ENCODE data around the gene ESYT3.
"Not testable (repeated sequence)": the region's sequence is repeated elsewhere in the genome, so short reads cannot be mapped to it uniquely, and the experiment has no call there.

The ESYT3 gene

GRCh38 chr3:138461896-138462295 lies 27.5 kb downstream of the ESYT3 start:
- DNase-seq (ENCODE audit: low read depth in 2 of 2): no peak

- no peak for DNase-seq (ENCODE audit: low read depth in 2 of 2)
Observed at GRCh38 chr3:138463724-138464490, 29.5 kb downstream of the ESYT3 start.

- no peak for DNase-seq (ENCODE audit: low read depth in 2 of 2)
Observed at GRCh38 chr3:138464491-138464860, 30.1 kb downstream of the ESYT3 start.

- no peak for DNase-seq (ENCODE audit: low read depth in 2 of 2)
Observed at GRCh38 chr3:138465451-138465850, 31.0 kb downstream of the ESYT3 start.

GRCh38 chr3:138465925-138466324 lies 31.5 kb downstream of the ESYT3 start:
- DNase-seq (ENCODE audit: low read depth in 2 of 2): no peak

GRCh38 chr3:138467931-138468330 lies 33.5 kb downstream of the ESYT3 start:
- DNase-seq (ENCODE audit: low read depth in 2 of 2): no peak

- DNase-seq (ENCODE audit: low read depth in 2 of 2): no peak
Observed at GRCh38 chr3:138468451-138468850, 34.0 kb downstream of the ESYT3 start.

GRCh38 chr3:138468886-138469285 lies 34.5 kb downstream of the ESYT3 start:
- no peak for DNase-seq (ENCODE audit: low read depth in 2 of 2)

- DNase-seq (ENCODE audit: low read depth in 2 of 2): no peak
Observed at GRCh38 chr3:138469874-138470273, 35.5 kb downstream of the ESYT3 start.

GRCh38 chr3:138470687-138471086 lies 36.3 kb downstream of the ESYT3 start:
- no peak for DNase-seq (ENCODE audit: low read depth in 2 of 2)

GRCh38 chr3:138471481-138471880 lies 37.1 kb downstream of the ESYT3 start:
- no peak for DNase-seq (ENCODE audit: low read depth in 2 of 2)

- no peak for DNase-seq (ENCODE audit: low read depth in 2 of 2)
Observed at GRCh38 chr3:138472141-138472825, 37.9 kb downstream of the ESYT3 start.

- DNase-seq (ENCODE audit: low read depth in 2 of 2): no peak
Observed at GRCh38 chr3:138473391-138473790, 39.0 kb downstream of the ESYT3 start.

GRCh38 chr3:138474163-138474562 lies 39.7 kb downstream of the ESYT3 start:
- DNase-seq (ENCODE audit: low read depth in 2 of 2): no peak

GRCh38 chr3:138476526-138476925 lies 42.1 kb downstream of the ESYT3 start:
- no peak for DNase-seq (ENCODE audit: low read depth in 2 of 2)

- DNase-seq (ENCODE audit: low read depth in 2 of 2): no peak
Observed at GRCh38 chr3:138477120-138477519, 42.7 kb downstream of the ESYT3 start.

- DNase-seq (ENCODE audit: low read depth in 2 of 2): no peak
Observed at GRCh38 chr3:138477801-138478200, 43.4 kb downstream of the ESYT3 start.

GRCh38 chr3:138479438-138479863 lies 45.0 kb downstream of the ESYT3 start:
- DNase-seq (ENCODE audit: low read depth in 2 of 2): no peak

- DNase-seq (ENCODE audit: low read depth in 2 of 2): not testable (repeated sequence)
Observed at GRCh38 chr3:138484672-138485071, 50.3 kb downstream of the ESYT3 start.

- DNase-seq (ENCODE audit: low read depth in 2 of 2): not testable (repeated sequence)
Observed at GRCh38 chr3:138486580-138486979, 52.2 kb downstream of the ESYT3 start.

GRCh38 chr3:138491971-138492370 lies 57.6 kb downstream of the ESYT3 start:
- DNase-seq (ENCODE audit: low read depth in 2 of 2): no peak

GRCh38 chr3:138492980-138493675 lies 58.7 kb downstream of the ESYT3 start:
- DNase-seq (ENCODE audit: low read depth in 2 of 2): no peak

All from activated CD8-positive, alpha-beta memory T cell treated with anti-CD3 and anti-CD28 coated beads for 4 hours (primary cell).